Activated T-cell treated with anti-CD3 and anti-CD28 coated beads for 48 hours (primary cell): ENCODE measurements around the gene CTIF.

Source experiments
- DNase-seq: peaks from one replicate; pipeline ENCODE4 v3.0.0-alpha.2; 2020; ENCODE audit warnings: low read depth

CTIF gene

GRCh38 chr18:48753691-48754090 is 214.9 kb downstream of the CTIF start:
- DNase-seq: no peak

- DNase-seq: no peak
These were observed 215.7 kb downstream of the CTIF start for GRCh38 chr18:48754559-48754958.

- DNase-seq: no peak
These were observed 216.2 kb downstream of the CTIF start for GRCh38 chr18:48754993-48755473.

- no peak for DNase-seq
These were observed 217.8 kb downstream of the CTIF start for GRCh38 chr18:48756511-48757226.

- no peak for DNase-seq
These were observed 218.5 kb downstream of the CTIF start for GRCh38 chr18:48757367-48757766.

- no peak for DNase-seq
These were observed 219.1 kb downstream of the CTIF start for GRCh38 chr18:48757906-48758305.

- no peak for DNase-seq
These were observed 222.8 kb downstream of the CTIF start for GRCh38 chr18:48761582-48761981.

- DNase-seq: no peak
These were observed 223.2 kb downstream of the CTIF start for GRCh38 chr18:48762022-48762421.

- DNase-seq: no peak
These were observed 224.2 kb downstream of the CTIF start for GRCh38 chr18:48762836-48763718.

- no peak for DNase-seq
These were observed 224.9 kb downstream of the CTIF start for GRCh38 chr18:48763719-48764100.

GRCh38 chr18:48765053-48765452 is 226.2 kb downstream of the CTIF start:
- no peak for DNase-seq

GRCh38 chr18:48766026-48766425 is 227.2 kb downstream of the CTIF start:
- no peak for DNase-seq

GRCh38 chr18:48766487-48766886 is 227.7 kb downstream of the CTIF start:
- no peak for DNase-seq

- DNase-seq: no peak
These were observed 228.4 kb downstream of the CTIF start for GRCh38 chr18:48767090-48767690.

GRCh38 chr18:48769006-48769636 is 230.3 kb downstream of the CTIF start:
- DNase-seq: no peak

GRCh38 chr18:48770243-48770642 is 231.4 kb downstream of the CTIF start:
- no peak for DNase-seq

GRCh38 chr18:48771641-48772375 is 233.0 kb downstream of the CTIF start:
- DNase-seq: no peak

GRCh38 chr18:48772457-48772856 is 233.6 kb downstream of the CTIF start:
- DNase-seq: no peak

GRCh38 chr18:48773821-48774220 is 235.0 kb downstream of the CTIF start:
- DNase-seq: no peak

- DNase-seq: no peak
These were observed 236.1 kb downstream of the CTIF start for GRCh38 chr18:48774941-48775340.

- no peak for DNase-seq
These were observed 236.7 kb downstream of the CTIF start for GRCh38 chr18:48775372-48776155.
